NCI-H187 (cell line): ENCODE data around the gene SIK2.
"Not testable (repeated sequence)": the region's sequence is repeated elsewhere in the genome, so short reads cannot be mapped to it uniquely, and the experiment has no call there.

ENCODE experiments used
- DNase-seq, 2 experiments: peaks; one replicate each; lab custom pipeline; 2025; lab: John Stamatoyannopoulos, UW

Gene SIK2

GRCh38 chr11:111698852-111699559 is 96.8 kb downstream of the SIK2 start:
- DNase-seq, result no peak

- no peak for DNase-seq
These were observed 97.4 kb downstream of the SIK2 start for GRCh38 chr11:111699579-111700156.

DNA sequence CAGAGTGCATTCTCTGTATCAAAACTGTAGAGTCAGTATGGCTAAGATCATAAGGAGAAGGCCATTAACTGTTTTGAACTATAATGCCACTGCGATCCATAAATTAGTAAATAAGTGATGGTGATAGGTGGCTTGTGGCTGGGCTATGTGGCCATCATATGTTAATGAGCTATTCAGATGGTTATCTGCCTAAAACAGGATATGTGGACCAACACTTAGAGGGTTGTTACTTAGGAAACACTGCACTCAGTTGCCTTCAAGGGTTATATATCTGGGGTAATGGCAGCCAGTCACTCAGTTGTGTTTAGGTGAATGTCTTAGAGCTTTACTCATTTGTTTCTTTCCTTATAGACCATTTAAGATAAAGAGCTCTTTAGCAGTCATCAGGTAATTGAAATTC is 97.9 kb downstream of the SIK2 start:
- no peak for DNase-seq

- DNase-seq, result no peak
These were observed 100.4 kb downstream of the SIK2 start for GRCh38 chr11:111702623-111703022.

DNA sequence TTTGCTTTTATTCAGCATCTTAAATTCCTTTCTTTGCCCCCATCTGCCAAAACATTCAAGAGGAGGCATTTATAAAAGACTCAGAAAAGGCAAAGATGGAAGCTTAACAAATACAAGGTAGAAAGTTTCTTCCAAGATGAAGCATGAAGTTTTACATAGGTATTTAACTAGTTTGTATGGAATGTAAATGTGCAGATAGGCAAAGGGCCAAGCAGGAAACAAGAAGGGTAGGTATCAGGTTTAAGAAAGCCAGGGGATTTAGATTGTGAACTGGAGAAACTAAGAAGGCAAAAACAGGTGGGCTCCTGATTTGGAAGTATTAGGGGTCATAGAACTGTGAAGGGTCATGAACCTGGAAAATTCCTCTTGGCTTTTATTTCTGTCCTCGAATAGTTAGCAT is 101.3 kb downstream of the SIK2 start:
- DNase-seq, result no peak

DNA sequence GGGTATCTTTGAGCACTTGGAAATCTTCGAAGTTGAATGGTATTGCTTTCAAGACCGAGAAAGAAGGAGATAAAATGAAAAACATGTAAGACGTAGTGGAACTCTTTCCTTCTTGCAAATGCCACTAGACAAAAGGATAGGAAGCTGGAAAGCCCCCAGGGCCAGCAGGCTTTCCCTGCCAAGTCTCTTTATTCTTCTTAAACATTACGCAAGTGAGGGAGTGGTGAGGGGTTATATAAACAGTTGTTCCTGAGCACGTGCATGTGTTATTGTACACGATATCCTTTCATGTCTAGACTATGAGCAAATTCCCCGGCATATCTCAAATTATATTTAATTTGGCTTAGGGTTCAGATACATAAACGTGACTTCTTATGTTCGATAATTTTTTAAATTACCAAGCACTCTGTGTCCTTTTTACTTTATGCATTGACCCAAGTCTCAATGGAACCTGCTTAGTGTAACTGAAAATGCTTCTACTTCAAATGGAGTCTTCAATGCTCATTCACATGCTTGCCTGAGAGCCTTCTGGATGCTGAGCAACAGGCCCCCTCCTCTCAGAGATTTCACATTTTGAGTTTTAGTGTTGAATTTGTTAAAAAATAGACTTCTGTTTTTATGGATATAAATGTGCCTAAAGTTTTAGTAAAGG is 104.9 kb downstream of the SIK2 start:
- no peak for DNase-seq

GRCh38 chr11:111707691-111708067 is 105.4 kb downstream of the SIK2 start:
- DNase-seq, result no peak

- no peak for DNase-seq
These were observed 112.3 kb downstream of the SIK2 start for GRCh38 chr11:111714522-111714921.

- DNase-seq, result no peak
These were observed 113.0 kb downstream of the SIK2 start for GRCh38 chr11:111715142-111715816.

DNA sequence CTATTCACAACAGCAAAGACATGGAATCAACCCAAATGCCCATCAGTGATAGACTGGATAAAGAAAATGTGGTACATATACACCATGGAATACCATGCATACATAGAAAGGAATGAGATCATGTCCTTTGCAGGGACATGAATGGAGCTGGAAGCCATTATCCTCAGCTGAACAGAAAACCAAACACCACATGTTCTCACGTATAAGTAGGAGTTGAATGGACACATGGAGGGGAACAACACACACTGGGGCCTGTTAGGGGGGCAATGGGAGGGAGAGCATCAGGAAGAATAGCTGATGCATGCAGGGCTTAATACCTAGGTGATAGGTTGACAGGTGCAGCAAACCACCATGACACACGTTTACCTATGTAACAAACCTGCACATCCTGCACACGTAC is 115.4 kb downstream of the SIK2 start:
- not testable (repeated sequence) for DNase-seq

- DNase-seq, result no peak
These were observed 116.2 kb downstream of the SIK2 start for GRCh38 chr11:111718436-111718835.

DNA sequence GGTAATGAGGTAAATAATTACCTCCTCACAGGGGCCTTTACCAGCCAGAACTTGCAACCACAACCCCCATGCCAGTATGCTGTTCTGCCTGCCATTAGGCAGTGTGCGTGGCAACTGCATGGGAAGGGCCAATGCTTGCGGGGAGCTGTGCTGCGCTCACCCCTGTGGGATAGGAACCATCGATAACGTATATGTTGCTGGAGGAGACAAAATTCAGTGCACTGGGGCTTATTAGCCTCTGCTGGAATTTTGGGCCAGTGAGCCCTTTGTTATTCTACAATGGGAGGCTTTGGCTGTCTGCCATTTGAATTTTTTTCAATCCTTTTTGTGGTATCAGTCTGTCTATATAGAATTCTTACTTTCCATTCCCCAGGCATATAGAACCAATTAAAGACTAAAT is 116.6 kb downstream of the SIK2 start:
- no peak for DNase-seq

DNA sequence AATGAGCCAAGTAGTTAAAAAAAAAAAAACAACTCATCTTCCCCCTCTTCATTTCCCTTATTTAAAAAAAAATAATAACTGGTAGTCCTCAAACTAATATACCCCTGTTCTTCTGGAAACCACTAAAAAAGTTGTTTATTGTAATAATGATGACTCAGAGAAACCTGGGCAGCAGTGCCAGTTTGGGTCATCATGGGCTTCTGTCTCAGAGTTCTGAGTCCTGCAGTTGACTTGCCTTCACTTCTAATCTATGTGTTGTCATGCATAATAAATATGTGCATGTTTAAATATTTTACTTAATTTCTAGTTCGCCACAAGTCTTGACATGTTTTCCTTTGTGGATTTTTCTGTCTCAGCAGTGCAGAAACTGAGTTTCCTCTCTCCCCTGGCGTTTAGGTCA is 117.1 kb downstream of the SIK2 start:
- no peak for DNase-seq

- no peak for DNase-seq
These were observed 118.7 kb downstream of the SIK2 start for GRCh38 chr11:111720801-111721494.

DNA sequence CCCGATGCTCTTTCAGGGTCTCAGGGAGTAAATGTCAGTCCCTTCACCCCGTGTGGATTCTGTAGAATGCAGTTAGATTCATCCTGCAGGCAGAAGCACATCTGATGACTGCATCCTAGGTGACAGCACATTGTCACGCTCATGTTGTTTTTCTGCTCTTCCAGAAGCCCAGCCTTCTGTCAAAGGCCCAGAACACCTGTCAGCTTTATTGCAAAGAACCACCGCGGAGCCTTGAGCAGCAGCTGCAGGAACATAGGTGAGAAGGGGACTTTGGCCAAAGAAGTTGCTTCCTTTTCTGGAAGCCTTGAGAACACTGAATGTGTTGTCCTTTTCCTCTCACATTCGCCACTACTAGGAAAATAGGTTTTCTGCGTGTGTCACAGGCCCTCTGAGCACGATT is 120.3 kb downstream of the SIK2 start:
- DNase-seq, result no peak

DNA sequence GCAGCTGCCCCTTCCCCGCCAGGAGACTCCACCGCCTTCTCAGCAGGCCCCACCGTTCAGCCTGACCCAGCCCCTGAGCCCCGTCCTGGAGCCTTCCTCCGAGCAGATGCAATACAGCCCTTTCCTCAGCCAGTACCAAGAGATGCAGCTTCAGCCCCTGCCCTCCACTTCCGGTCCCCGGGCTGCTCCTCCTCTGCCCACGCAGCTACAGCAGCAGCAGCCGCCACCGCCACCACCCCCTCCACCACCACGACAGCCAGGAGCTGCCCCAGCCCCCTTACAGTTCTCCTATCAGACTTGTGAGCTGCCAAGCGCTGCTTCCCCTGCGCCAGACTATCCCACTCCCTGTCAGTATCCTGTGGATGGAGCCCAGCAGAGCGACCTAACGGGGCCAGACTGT is 121.3 kb downstream of the SIK2 start:
- DNase-seq, result no peak

DNA sequence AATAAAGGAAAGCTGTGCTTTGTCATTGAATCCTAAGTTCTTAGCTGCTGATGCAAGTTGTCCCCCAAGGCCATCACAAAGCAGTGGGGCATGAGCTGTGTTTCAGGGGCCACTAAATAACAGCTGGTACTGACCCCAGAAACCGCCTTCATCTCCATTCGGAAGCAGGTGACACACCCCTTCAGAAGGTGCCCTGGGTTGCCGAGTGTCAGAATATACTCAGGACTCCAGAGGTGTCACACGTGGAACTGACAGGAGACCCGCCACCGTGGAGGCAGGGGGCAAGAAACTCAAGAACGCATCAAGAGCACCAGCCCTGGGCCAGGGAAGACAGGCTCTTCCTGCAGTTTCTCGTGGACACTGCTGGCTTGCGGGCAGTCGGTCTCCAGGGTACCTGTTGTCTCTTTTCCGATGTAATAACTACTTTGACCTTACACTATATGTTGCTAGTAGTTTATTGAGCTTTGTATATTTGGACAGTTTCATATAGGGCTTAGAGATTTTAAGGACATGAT is 122.4 kb downstream of the SIK2 start:
- DNase-seq, result no peak

DNA sequence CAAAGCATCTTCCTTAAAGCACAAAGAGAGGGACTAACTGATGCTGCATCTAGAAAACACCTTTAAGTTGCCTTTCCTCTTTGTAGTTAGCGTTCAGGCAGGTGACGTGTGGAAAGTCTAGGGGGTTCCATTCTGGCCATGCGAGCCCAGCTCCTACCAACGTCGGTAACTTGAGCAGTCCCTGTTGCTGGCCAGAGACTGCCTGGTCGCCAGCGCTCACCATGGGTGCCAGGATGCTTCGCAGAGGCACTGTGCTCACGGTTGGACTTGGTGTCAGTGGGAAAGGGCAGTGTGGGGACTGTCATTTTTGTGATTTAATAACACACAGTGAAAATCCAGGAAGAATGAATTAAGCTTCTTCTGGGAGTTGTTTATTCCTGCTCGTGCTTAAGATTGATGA is 123.4 kb downstream of the SIK2 start:
- no peak for DNase-seq

- no peak for DNase-seq
These were observed 124.1 kb downstream of the SIK2 start for GRCh38 chr11:111726301-111726713.

GRCh38 chr11:111727431-111727830 is 125.2 kb downstream of the SIK2 start:
- no peak for DNase-seq

GRCh38 chr11:111729071-111729830 is 127.0 kb downstream of the SIK2 start:
- DNase-seq, result no peak
